Fibroblast of the conjunctiva (primary cell): ENCODE data around the gene HCFC1.

Experiments used
- DNase-seq: peaks from one replicate; pipeline ENCODE4 v3.0.0-alpha.2; 2010; ENCODE audit warnings: low read depth

Gene HCFC1

GRCh38 chrX:153938226-153938786 lies 33.3 kb downstream of the HCFC1 start:
- DNase-seq = no peak

DNA sequence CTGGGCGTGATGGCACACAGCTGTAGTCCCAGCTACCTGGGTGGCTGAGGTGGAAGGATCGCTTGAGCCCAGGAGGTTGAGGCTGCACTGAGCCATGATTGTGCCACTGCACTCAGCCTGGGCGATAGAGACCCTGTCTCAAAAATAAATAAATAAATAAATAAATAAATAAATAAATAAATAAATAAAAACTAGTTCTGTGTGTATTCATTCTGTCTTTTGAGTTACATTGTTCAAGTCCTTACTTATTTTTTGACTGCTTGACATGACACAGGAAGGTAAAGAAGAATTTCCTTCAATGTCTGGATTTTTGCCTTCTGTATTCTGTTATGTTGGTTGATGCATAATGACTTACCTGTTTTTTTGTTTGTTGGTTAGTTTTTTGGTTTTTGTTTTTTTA lies 34.6 kb downstream of the HCFC1 start:
- no peak for DNase-seq

DNA sequence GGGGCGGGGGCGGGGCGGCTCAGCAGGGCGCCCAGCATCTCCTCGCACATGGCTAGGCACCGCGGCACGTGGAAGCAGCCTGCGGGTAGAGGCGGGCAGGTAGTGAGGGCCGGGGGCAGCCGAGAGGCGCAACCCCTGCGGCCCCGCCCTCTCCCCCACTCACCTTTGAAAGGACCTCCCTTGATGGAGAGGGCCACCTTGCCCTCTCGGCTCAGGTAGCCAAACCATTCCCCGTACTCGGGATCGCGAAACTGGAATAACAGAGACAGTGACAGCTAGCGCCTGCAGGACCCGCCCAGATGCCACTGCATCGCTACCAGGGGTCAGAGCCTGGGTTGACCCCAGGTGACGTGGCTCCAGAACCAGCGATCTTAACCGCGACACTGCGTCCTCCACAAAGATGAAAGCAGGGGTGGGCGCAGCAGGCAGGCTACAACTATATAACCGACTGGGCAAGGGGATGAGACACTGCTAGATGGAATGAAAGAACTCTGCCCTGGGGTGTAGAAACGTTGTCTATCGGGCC lies 36.2 kb downstream of the HCFC1 start:
- DNase-seq = no peak

DNA sequence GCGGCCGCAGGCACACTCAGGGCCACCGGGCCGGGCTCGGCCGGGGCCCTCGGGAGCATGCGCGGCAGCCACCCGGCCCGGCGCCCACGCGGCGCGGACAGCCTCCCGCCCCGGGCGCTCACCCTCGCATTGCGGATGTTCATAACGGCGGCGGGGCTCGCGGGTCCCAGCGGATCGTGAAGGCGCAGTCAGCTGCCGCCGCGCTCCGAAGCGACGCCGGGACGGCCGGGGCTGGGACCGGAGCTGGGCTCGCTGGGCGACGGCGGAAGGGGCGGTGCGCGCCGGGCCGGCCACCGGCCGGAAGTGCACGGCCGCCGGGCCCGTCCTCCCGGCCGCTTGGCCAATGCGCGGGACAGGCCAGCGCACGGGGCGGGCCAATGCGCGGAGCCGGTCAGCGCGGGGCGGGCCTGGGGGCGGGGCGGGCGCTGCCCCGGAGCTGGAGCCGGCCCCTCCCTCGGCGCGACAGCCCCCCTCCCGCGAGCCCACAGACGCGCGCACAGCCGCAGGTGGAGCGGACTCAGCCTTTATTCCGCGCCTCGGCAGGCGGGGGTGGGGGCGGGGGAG lies 36.8 kb downstream of the HCFC1 start, which contains the start of gene NAA10:
NAA10 (minus strand) TSS at position 276 of the 564 bp plus-strand sequence; CDS start at position 143, 133 bp downstream.
- DNase-seq = peak; percentile 36

DNA sequence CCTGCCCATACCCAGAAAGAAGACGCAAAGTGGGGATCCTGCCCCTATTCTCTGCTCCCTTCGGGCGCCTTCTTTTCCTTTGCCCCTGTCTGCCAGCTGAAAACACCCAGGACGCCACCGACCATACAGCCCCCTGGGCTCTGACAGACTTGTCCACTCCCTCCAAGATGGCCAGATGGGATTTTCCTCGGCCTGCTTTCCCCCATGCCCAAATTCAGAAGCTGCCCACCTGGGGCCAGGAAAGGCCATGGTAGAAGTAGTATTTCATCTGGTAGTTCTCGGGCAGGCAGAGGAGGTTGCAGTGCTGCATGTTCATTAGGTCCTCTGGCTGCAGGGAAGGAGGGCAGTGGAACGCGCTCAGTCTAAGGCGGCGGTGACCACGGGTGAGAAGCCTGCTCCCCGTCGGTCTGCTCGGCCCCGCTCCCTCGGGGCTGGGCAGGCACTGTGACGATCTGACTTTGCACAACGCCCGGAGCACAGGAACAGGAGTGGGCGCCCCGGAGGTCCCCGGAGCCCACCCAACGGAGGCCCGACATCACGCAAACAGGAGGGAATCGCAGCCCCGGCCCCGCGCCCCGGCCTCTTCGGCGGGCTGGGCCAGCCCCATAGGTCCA lies 37.4 kb downstream of the HCFC1 start:
- DNase-seq = no peak

- DNase-seq = no peak
Measured at GRCh38 chrX:153933748-153934147, 37.9 kb downstream of the HCFC1 start.

DNA sequence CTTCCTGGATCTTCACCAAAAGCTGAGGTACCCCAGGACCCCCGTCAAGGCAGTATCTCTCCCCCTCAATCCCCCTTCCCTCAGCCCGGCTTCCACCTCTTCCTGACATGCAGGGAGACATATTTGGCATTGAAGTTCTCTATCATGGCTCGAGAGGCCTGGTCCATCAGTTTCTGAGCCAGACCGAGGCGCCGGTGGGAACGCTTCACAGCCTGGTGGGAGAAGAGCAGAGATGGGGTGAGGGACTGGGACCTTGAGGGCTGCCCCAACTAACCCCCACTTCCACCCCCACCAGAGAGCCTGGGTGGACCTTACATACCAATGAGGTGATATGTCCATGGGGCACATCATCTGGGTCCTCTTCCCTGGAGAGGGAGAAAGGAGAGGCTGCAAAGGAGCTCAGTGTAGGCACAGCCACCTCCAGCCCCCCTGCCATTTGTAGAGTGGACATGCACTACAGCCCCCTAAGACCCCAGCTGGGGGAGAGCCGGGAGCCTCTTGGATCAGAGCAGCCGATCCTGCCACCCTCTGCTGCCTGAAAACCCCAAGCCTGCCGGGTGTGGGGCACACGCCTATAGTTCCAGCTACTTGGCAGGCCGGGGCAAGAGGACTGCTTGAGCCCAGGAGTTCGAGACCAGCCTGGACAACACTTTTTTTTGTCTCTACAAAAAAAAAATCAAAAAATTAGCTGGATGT lies 39.2 kb downstream of the HCFC1 start:
- DNase-seq = no peak

DNA sequence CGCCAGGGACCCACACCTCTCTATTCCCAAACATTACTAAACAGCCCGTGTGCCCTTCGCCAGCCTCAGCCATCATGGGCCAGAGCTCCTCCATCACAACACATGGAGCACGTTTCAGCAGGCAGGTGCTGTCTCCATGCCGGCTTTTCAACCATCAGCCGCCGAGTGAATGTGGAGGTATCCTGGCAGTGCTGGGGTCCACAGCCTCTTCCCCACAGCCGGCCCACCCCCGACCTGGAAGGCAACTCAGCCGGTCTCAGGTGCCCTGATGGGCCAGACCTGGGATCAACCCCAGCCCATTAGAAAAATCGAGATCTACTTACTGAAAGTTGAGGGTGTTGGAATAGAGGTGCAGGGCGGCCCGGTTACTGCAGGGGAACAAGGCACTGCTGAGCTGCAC lies 39.9 kb downstream of the HCFC1 start:
- DNase-seq = no peak

GRCh38 chrX:153931151-153931550 lies 40.5 kb downstream of the HCFC1 start:
- DNase-seq = no peak

GRCh38 chrX:153930011-153930910 lies 41.4 kb downstream of the HCFC1 start:
- DNase-seq = no peak

DNA sequence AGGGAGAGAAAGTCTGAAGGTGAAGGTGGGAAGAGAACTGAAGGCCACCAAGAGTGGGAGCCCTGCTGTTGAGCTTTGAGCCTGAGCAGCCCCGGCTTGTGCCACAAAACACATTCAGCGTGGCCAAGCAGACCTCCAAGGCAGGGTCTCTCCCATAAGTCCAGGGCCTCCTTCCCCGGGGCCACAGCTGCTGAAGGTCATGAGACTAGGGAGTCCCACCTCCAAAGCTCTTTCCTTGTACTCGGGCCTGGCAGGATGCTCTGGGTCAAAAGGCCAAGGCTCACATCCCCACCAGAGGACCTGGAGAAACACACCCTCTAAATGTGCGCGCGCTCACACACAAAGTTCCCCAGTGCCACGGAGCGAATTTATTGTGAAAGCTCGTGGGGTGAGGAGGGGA lies 42.0 kb downstream of the HCFC1 start:
- no peak for DNase-seq

DNA sequence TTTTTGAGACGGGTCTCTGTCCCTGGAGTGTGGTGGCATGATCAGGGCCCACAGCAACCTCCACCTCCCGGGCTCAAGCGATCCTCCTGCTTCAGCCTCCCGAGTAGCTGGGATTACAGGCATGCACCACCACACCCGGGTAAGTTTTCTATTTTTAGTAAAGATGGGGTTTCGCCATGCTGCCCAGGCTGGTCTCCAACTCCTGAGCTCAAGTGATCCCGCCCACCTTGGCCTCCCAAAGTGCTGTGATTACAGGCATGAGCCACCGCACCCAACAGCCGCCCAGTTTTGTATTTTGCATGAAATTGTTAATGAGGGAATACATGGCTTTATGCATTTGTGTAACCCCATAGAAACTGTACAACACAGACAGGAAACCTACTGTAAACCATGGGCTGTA lies 42.8 kb downstream of the HCFC1 start:
- no peak for DNase-seq

DNA sequence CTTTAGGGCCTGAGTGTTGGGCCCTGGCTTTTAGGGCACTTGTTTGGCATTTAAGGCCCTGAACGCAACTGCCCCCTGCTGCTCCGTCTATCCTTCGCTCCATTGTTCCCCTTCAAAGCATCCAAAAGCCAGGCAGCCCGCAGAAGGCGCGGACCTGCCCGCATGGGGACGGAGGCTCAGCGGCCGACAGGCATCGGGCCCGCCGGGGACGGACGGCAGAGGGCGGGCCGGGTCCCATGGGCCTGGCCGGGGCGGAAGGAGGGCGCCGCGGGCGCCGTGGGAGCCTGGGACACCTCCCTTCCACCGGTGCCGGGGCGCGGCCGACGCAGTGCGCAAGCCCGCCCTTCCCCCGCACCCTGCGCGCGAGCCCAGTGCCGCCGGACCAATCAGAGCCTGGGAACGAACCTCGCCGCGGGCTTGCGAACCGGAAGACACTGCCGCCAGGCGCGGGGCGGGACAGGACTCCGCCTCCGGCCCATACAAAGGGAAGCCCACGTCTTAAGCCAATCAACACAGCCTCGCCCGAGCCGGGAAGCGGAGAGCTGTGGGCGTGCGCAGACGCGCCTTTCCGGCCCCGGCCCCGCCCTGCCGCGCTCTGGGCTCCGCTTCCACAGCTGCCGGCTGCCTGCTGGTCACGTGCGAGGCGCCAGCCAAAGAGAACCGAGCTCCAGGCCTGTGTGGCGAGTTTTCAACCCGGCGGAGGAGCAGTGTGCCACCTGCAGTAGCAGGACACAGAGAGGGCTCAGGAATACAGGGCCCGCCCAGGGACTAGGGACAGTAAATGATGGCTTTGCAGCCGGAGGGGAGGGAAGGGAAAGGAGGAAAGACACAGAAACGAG lies 43.5 kb downstream of the HCFC1 start:
- peak; percentile 97 for DNase-seq

GRCh38 chrX:153927672-153927921 lies 44.0 kb downstream of the HCFC1 start:
- no peak for DNase-seq

DNA sequence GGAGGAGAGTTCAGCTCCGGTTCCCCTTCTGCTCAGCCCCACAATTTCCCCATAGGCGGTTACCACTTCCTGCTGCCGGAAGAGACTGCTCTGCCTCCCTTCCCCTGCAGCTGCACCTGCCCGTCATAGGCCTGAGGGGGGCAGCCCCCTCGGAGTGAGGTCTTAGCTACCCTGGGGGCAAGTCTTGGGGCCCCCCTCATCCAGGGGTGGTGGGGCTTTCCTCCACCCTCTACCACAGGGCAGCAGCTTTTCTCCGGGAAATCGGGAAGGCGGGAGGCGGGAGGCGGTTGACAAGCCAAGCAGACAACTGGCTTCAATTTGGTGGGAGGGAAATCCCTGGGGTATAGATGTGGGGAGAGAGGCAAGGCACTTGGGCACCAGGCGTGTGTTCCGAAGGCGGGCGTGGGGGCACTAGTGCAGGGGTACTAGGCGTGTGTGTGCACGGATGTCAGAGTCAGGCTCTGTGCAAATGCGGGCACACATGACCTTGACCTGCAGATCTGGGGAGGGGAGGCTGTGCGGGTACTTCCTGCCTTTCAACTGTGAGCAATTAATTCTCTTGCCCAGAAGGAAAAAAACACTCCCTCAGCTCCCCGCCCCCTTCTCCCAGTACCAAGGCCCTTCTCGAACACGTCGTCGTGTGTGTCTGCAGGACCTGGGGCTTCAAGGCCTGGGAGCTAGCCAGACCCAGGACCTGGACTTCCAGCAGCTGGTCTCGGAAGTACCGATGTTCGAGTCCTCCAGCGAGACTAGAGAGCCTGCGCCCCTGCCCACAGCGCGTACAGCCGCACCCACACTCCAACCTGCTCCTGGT lies 44.6 kb downstream of the HCFC1 start:
- no peak for DNase-seq

GRCh38 chrX:153926552-153926857 lies 45.1 kb downstream of the HCFC1 start:
- DNase-seq = no peak

- no peak for DNase-seq
Measured at GRCh38 chrX:153925739-153926551, 45.7 kb downstream of the HCFC1 start, which contains the start of gene ARHGAP4. Gene ARHGAP4 (minus strand): TSS chrX:153926264. CDS start chrX:153926202, 62 bp downstream.

GRCh38 chrX:153925387-153925738 lies 46.3 kb downstream of the HCFC1 start:
- DNase-seq = no peak

- DNase-seq = peak; percentile 38
Measured at GRCh38 chrX:153924149-153924861, 47.3 kb downstream of the HCFC1 start.
